Measurements from ENCODE around the gene GNG7. TPM values are rescaled to one million over a fixed set of nuclear protein-coding genes. Genes with fewer than 3 reads are reported as not detected.
"Not testable (repeated sequence)": the region's sequence is repeated elsewhere in the genome, so short reads cannot be mapped to it uniquely, and the experiment has no call there.

GNG7 gene
- polyA plus RNA-seq, 6 donors from 2014 or later = 49.1 to 72.0 (median 60.9) TPM

GRCh38 chr19:2699413-2700140 lies 2.9 kb downstream of the GNG7 start:
- peak overlapping the region; percentile 83 to 98 (median 90) for H3K4me3 Mint-ChIP-seq
- peaks cover 0 to 34% of the 10 kb centered on the region in 2 donors for H3K36me3 Mint-ChIP-seq
- H3K4me1 Mint-ChIP-seq = peaks cover 61 to 84% (median 80%) of the 10 kb centered on the region in 3 donors
- no peaks in the 10 kb centered on the region for H3K9me3 Mint-ChIP-seq
- no peaks in the 10 kb centered on the region for H3K27me3 Mint-ChIP-seq
- DNase-seq (no peak), ATAC-seq (ENCODE audit: low read depth in 2 of 2) (peak; percentile 11 to 19)
- H3K27ac Mint-ChIP-seq = peak overlapping the region; percentile 96 to 100 (median 99)

- H3K27ac Mint-ChIP-seq = peak overlapping the region; percentile 87 to 100 (median 99)
- no peak for DNase-seq
- H3K4me3 Mint-ChIP-seq = peak overlapping the region; percentile 64 to 98 (median 82)
These were observed 8.3 kb downstream of the GNG7 start for GRCh38 chr19:2694196-2694595.

GRCh38 chr19:2693492-2694160 lies 8.9 kb downstream of the GNG7 start:
- DNase-seq (no peak), ATAC-seq (ENCODE audit: low read depth in 2 of 2) (no peak)
- peaks cover 43 to 73% (median 66%) of the 10 kb centered on the region in 3 donors for H3K4me1 Mint-ChIP-seq
- H3K36me3 Mint-ChIP-seq = peaks cover 0 to 18% of the 10 kb centered on the region in 2 donors
- H3K4me3 Mint-ChIP-seq = peak overlapping the region; percentile 61 to 98 (median 82)
- H3K9me3 Mint-ChIP-seq = no peaks in the 10 kb centered on the region
- H3K27ac Mint-ChIP-seq = peak overlapping the region; percentile 87 to 100 (median 99)
- H3K27me3 Mint-ChIP-seq = no peaks in the 10 kb centered on the region

More at GRCh38 chr19:2694196-2694595, 8.3 kb downstream of the GNG7 start:
- H3K4me1 Mint-ChIP-seq = peaks cover 46 to 78% (median 71%) of the 10 kb centered on the region in 3 donors
- peak in 1 of 2 donors; percentile 5 for ATAC-seq (ENCODE audit: low read depth in 2 of 2)
- peaks cover 0 to 18% of the 10 kb centered on the region in 2 donors for H3K36me3 Mint-ChIP-seq
- no peaks in the 10 kb centered on the region for H3K9me3 Mint-ChIP-seq
- H3K27me3 Mint-ChIP-seq = no peaks in the 10 kb centered on the region

GRCh38 chr19:2691951-2692350 lies 10.5 kb downstream of the GNG7 start:
- ATAC-seq (ENCODE audit: low read depth in 2 of 2) = no peak
- H3K4me3 Mint-ChIP-seq = no peak overlapping the region
- H3K27me3 Mint-ChIP-seq = no peaks in the 10 kb centered on the region
- H3K9me3 Mint-ChIP-seq = no peaks in the 10 kb centered on the region
- H3K27ac Mint-ChIP-seq = peak overlapping the region in 4 of 6 donors; percentile 32 to 99 (median 63)
- peaks cover 0 to 25% of the 10 kb centered on the region in 2 donors for H3K36me3 Mint-ChIP-seq
- peaks cover 42 to 64% (median 60%) of the 10 kb centered on the region in 3 donors for H3K4me1 Mint-ChIP-seq
- no peak for DNase-seq

GRCh38 chr19:2690856-2691255 lies 11.6 kb downstream of the GNG7 start:
- Mint-ChIP-seq H3K9me3 (no peaks in the 10 kb centered on the region), H3K36me3 (peaks cover 0 to 17% of the 10 kb centered on the region in 2 donors), H3K27ac (peak overlapping the region in 4 of 6 donors; percentile 63 to 99 (median 74)), H3K27me3 (no peaks in the 10 kb centered on the region), H3K4me1 (peaks cover 36 to 61% (median 55%) of the 10 kb centered on the region in 3 donors), H3K4me3 (no peak overlapping the region)
- ATAC-seq (ENCODE audit: low read depth in 2 of 2) = no peak
- DNase-seq = no peak

GRCh38 chr19:2686360-2686759 lies 16.1 kb downstream of the GNG7 start:
- peak overlapping the region in 3 of 8 donors; percentile 28 to 63 (median 39) for H3K4me3 Mint-ChIP-seq
- H3K4me1 Mint-ChIP-seq = peaks cover 28 to 52% (median 28%) of the 10 kb centered on the region in 3 donors
- peaks cover 0 to 5% (median 4%) of the 10 kb centered on the region in 7 donors for H3K9me3 Mint-ChIP-seq
- H3K27me3 Mint-ChIP-seq = no peaks in the 10 kb centered on the region
- no peak for DNase-seq
- peaks cover 10 to 20% of the 10 kb centered on the region in 2 donors for H3K36me3 Mint-ChIP-seq
- ATAC-seq (ENCODE audit: low read depth in 2 of 2) = no peak
- H3K27ac Mint-ChIP-seq = peak overlapping the region; percentile 58 to 100 (median 87)

GRCh38 chr19:2685204-2685704 lies 17.2 kb downstream of the GNG7 start:
- H3K27me3 Mint-ChIP-seq = no peaks in the 10 kb centered on the region
- peaks cover 0 to 11% (median 7%) of the 10 kb centered on the region in 7 donors for H3K9me3 Mint-ChIP-seq
- peaks cover 17 to 21% of the 10 kb centered on the region in 2 donors for H3K36me3 Mint-ChIP-seq
- peak overlapping the region in 5 of 6 donors; percentile 92 to 100 (median 96) for H3K27ac Mint-ChIP-seq
- ATAC-seq (ENCODE audit: low read depth in 2 of 2) (no peak), DNase-seq (no peak)
- peaks cover 34 to 62% (median 37%) of the 10 kb centered on the region in 3 donors for H3K4me1 Mint-ChIP-seq
- peak overlapping the region in 4 of 8 donors; percentile 25 to 47 (median 34) for H3K4me3 Mint-ChIP-seq

- peak overlapping the region; percentile 90 to 100 (median 100) for H3K27ac Mint-ChIP-seq
- H3K4me3 Mint-ChIP-seq = peak overlapping the region in 6 of 8 donors; percentile 6 to 82 (median 62)
- H3K27me3 Mint-ChIP-seq = no peaks in the 10 kb centered on the region
- H3K36me3 Mint-ChIP-seq = peaks cover 17 to 20% of the 10 kb centered on the region in 2 donors
- no peak for ATAC-seq (ENCODE audit: low read depth in 2 of 2)
- H3K9me3 Mint-ChIP-seq = peaks cover 0 to 15% (median 14%) of the 10 kb centered on the region in 7 donors
- no peak for DNase-seq
- H3K4me1 Mint-ChIP-seq = peaks cover 47 to 69% (median 49%) of the 10 kb centered on the region in 3 donors
These were observed 19.0 kb downstream of the GNG7 start for GRCh38 chr19:2683430-2684003.

- H3K27ac Mint-ChIP-seq = peak overlapping the region; percentile 100
- H3K9me3 Mint-ChIP-seq = peaks cover 0 to 21% (median 18%) of the 10 kb centered on the region in 7 donors
- peaks cover 58 to 81% (median 61%) of the 10 kb centered on the region in 3 donors for H3K4me1 Mint-ChIP-seq
- peak; percentile 88 for DNase-seq
- H3K27me3 Mint-ChIP-seq = no peaks in the 10 kb centered on the region
- H3K4me3 Mint-ChIP-seq = peak overlapping the region; percentile 41 to 88 (median 84)
- H3K36me3 Mint-ChIP-seq = peaks cover 23% of the 10 kb centered on the region in 2 donors
- peak; percentile 52 to 55 for ATAC-seq (ENCODE audit: low read depth in 2 of 2)
These were observed 21.7 kb downstream of the GNG7 start for GRCh38 chr19:2680808-2681207.

GRCh38 chr19:2679439-2679838 lies 23.1 kb downstream of the GNG7 start:
- Mint-ChIP-seq H3K36me3 (peaks cover 23 to 28% of the 10 kb centered on the region in 2 donors), H3K4me3 (peak overlapping the region in 7 of 8 donors; percentile 16 to 76 (median 56)), H3K9me3 (peaks cover 0 to 21% (median 18%) of the 10 kb centered on the region in 7 donors), H3K4me1 (peaks cover 60 to 80% (median 61%) of the 10 kb centered on the region in 3 donors), H3K27me3 (no peaks in the 10 kb centered on the region), H3K27ac (peak overlapping the region; percentile 98 to 100 (median 100))
- no peak for DNase-seq
- no peak for ATAC-seq (ENCODE audit: low read depth in 2 of 2)

GRCh38 chr19:2678948-2679347 lies 23.5 kb downstream of the GNG7 start:
- Mint-ChIP-seq H3K27ac (peak overlapping the region; percentile 98 to 100 (median 99)), H3K4me3 (peak overlapping the region; percentile 24 to 84 (median 64)), H3K4me1 (peaks cover 60 to 80% (median 61%) of the 10 kb centered on the region in 3 donors), H3K9me3 (peaks cover 0 to 21% (median 18%) of the 10 kb centered on the region in 7 donors), H3K36me3 (peaks cover 23 to 28% of the 10 kb centered on the region in 2 donors)
- not testable (repeated sequence) for DNase-seq; ATAC-seq (ENCODE audit: low read depth in 2 of 2); H3K27me3 Mint-ChIP-seq

- Mint-ChIP-seq H3K36me3 (peaks cover 17 to 23% of the 10 kb centered on the region in 2 donors), H3K27me3 (no peaks in the 10 kb centered on the region), H3K4me3 (peak overlapping the region; percentile 30 to 84 (median 71)), H3K9me3 (peaks cover 0 to 21% (median 18%) of the 10 kb centered on the region in 7 donors), H3K27ac (peak overlapping the region; percentile 98 to 100 (median 99)), H3K4me1 (peaks cover 55 to 77% (median 55%) of the 10 kb centered on the region in 3 donors)
- ATAC-seq (ENCODE audit: low read depth in 2 of 2) (peak; percentile 40 to 47), DNase-seq (peak; percentile 84)
These were observed 24.3 kb downstream of the GNG7 start for GRCh38 chr19:2678044-2678671.
